Muscle of leg (tissue), 11 donors: ENCODE measurements around the gene TENM4. TPM values are rescaled to one million over a fixed set of nuclear protein-coding genes. Genes with fewer than 3 reads are reported as not detected.
A peak's percentile ranks its signal among the peaks of the same experiment; 100 is the strongest.
"Not testable (repeated sequence)": the region's sequence is repeated elsewhere in the genome, so short reads cannot be mapped to it uniquely, and the experiment has no call there.

Experiments
- DNase-seq: peaks from one replicate; pipeline ENCODE4 v3.0.0; 2013
- H3K27ac ChIP-seq: one replicate; pipeline ENCODE4 v1.5.1; 2013; ENCODE audit warnings: mild to moderate bottlenecking, low read length, control low read depth
- H3K27me3 ChIP-seq: one replicate; pipeline ENCODE4 v1.6.1; 2013; ENCODE audit warnings: low read length; ENCODE audit not compliant: control insufficient read depth, insufficient read depth
- H3K36me3 ChIP-seq: one replicate; pipeline ENCODE4 v1.6.1; 2013; ENCODE audit warnings: low read length; ENCODE audit not compliant: control insufficient read depth, insufficient read depth
- H3K4me1 ChIP-seq: one replicate; pipeline ENCODE4 v1.6.1; 2013; ENCODE audit warnings: low read length; ENCODE audit not compliant: control insufficient read depth, insufficient read depth
- H3K4me3 ChIP-seq: one replicate; pipeline ENCODE4 v1.5.1; 2013; ENCODE audit warnings: low read length, control low read depth
- H3K9me3 ChIP-seq: replicated peaks from 2 replicates; pipeline ENCODE4 v1.6.1; 2013; ENCODE audit warnings: low read depth, low read length; ENCODE audit not compliant: control insufficient read depth
- WGBS: methylation state at CpG from one replicate; pipeline ENCODE4 v1.1.5; 2013; ENCODE audit warnings: missing lambda C conversion rate; ENCODE audit not compliant: insufficient coverage; 5-methylcytosine and 5-hydroxymethylcytosine counted together
- polyA plus RNA-seq, 8 donors: library from polyadenylated mRNA; unstranded; fragments of 120-200 nt; gene quantifications; one replicate each; pipeline versions ENCODE4 v1.2.1 to v1.2.3, GENCODE V29; 2013; ENCODE audit warnings: inconsistent platforms in 1 of 8, low replicate concordance in 1 of 8; ENCODE audit not compliant: insufficient read length in 8 of 8, insufficient read depth in 1 of 8
- total RNA-seq: library from RNA; stranded (reverse); fragments of 120-200 nt; gene quantifications from one replicate; pipeline ENCODE4 v1.2.4, GENCODE V29; 2013

Gene TENM4
- total and polyA plus RNA-seq, 9 donors, result 4.6 to 13.8 (median 10.3) TPM

DNA sequence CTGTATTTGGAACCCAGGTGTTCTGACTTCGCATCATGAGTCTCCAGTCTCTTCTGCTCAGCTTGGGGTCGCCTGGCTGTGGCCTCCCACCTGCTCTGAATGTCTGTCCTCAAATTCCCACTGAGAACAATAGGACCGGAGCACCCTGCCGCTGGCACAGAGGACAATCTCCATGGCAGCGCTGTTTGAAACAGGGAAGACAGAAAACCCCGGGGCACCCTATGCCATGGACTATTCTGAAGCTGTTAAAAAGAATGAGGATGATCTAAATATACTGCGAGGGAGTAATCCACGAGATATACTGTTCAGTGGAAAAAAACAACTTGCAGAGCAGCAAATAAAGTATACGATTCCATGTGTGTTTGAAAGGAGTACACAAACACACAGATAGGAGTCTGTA is 450.6 kb downstream of the TENM4 start:
- H3K4me3 ChIP-seq, result no peak overlapping the region

DNA sequence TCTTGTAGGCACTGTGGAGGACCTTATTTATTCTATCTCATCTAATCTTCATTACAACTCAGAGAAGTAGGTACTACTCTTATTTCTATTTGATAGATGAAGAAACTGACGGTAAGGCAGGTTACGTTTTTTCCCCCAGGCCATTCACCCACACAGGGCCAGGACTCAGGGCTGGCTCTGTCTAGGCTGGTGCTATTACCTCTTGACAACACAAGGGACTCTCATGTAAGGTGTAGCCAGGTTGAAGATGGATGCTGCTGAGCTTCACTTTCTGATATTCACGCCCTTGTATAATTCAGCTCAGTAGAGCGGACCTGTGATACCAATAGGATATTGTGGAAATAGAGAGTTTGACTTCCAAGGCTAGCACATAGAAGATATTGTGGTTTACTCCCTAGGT is 453.1 kb downstream of the TENM4 start:
- no peak for DNase-seq
- Histone ChIP-seq H3K36me3 (no peaks in the 10 kb centered on the region), H3K27ac (no peak overlapping the region), H3K4me3 (no peak overlapping the region), H3K4me1 (peaks cover 1% of the 10 kb centered on the region), H3K27me3 (no peaks in the 10 kb centered on the region), H3K9me3 (peaks cover 3% of the 10 kb centered on the region)
- 100% methylated on average over 2 of the region's 4 CpGs for WGBS

More for the DNA sequence above, 450.6 kb downstream of the TENM4 start:
- WGBS, result 83% methylated on average over 6 of the region's 9 CpGs
- H3K27ac ChIP-seq, result no peak overlapping the region
- H3K4me1 ChIP-seq, result no peaks in the 10 kb centered on the region
- H3K27me3 ChIP-seq, result no peaks in the 10 kb centered on the region
- peaks cover 3% of the 10 kb centered on the region for H3K9me3 ChIP-seq
- H3K36me3 ChIP-seq, result no peaks in the 10 kb centered on the region
- DNase-seq, result no peak

DNA sequence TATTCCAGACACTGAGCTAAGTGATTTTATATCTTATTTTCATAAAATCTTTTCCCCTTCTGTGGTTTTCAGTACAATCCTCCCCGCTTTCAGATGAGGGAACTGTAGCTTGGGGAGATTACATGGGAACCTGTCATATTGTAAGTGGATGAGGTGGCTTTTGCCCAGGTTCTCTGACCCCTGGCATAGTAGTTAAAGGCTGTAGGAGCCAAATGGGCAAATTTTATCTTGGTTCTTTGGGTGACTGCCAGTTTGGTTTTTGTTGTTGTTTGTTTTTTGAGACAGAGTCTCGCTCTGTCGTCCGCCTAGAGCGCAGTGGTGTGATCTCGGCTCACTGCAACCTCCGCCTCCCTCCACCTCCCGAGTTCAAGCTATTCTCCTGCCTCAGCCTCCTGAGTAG is 454.5 kb downstream of the TENM4 start:
- Histone ChIP-seq H3K4me1 (peaks cover 9% of the 10 kb centered on the region), H3K27me3 (no peaks in the 10 kb centered on the region), H3K36me3 (no peaks in the 10 kb centered on the region), H3K4me3 (no peak overlapping the region), H3K27ac (no peak overlapping the region), H3K9me3 (peaks cover 3% of the 10 kb centered on the region)
- no CpG with 5 or more reads among the region's 8 CpGs for WGBS
- DNase-seq, result no peak

DNA sequence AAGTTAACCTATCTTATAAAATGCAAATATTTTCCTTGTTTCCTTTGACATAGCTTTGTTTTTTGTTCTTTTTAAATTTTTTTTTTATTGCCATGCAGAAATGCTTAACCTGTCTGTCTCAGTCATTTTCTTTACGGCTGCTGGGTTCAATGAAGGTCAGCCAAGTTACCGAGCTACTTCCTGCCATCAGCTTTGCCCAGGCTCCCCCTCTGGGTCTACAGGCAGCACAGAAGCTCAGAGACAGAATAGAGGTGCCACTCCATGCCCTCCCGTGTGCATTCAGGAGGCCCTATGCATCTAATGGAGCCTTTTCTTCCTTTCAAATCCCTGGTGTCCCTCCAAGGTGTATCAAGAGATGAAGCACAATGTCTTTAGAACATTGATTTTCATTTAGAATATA is 455.2 kb downstream of the TENM4 start:
- no peaks in the 10 kb centered on the region for H3K27me3 ChIP-seq
- 43% methylated on average over 3 of the region's 3 CpGs for WGBS
- H3K4me3 ChIP-seq, result no peak overlapping the region
- H3K4me1 ChIP-seq, result peaks cover 9% of the 10 kb centered on the region
- H3K9me3 ChIP-seq, result peaks cover 3% of the 10 kb centered on the region
- no peak for DNase-seq
- no peaks in the 10 kb centered on the region for H3K36me3 ChIP-seq
- H3K27ac ChIP-seq, result no peak overlapping the region

DNA sequence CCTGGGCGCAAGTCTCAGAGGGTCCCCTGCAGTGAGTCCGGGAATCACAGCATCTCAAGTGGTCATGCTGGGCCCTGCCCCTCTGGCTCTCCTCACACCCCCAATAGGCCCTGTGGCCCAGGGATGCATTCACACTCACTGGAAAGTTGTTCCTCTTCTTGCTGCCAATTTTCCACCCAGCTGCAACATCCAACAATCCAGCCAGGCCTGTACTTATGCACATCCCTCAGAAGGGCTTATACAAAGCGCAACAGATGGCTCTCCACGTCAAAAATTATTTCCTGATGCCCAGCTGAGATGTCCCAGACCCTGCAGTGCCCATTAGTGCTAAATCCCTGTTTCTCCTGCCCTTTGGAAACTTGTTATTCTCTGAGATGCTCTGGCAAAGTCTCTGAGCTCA is 458.4 kb downstream of the TENM4 start:
- H3K27ac ChIP-seq, result peak overlapping the region; percentile 23
- 58% methylated on average over 4 of the region's 4 CpGs for WGBS
- DNase-seq, result peak; percentile 91
- no peak overlapping the region for H3K4me3 ChIP-seq
- no peaks in the 10 kb centered on the region for H3K36me3 ChIP-seq
- no peaks in the 10 kb centered on the region for H3K9me3 ChIP-seq
- peaks cover 9% of the 10 kb centered on the region for H3K4me1 ChIP-seq
- no peaks in the 10 kb centered on the region for H3K27me3 ChIP-seq

DNA sequence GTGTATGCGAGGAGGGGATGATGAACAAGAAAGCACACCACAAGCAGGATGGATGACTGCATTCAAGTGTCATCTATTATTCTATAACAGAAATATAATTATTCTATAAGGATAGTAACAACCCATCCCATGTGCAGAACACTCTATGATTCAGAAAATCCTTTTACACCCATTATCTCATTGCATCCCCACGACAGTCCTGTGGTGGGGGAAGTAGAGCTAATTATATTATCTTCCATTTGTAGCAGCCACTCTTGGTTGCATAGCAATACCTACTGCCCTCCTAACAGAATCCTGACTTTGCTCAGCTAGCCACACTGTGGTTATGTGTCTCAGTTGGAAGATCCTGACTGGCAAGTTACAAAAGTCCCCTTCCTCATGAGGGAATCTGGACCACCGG is 459.7 kb downstream of the TENM4 start:
- no peak overlapping the region for H3K27ac ChIP-seq
- no peaks in the 10 kb centered on the region for H3K36me3 ChIP-seq
- no peak overlapping the region for H3K4me3 ChIP-seq
- no peaks in the 10 kb centered on the region for H3K27me3 ChIP-seq
- WGBS, result 100% methylated on average over 1 of the region's 3 CpGs
- no peak for DNase-seq
- H3K4me1 ChIP-seq, result peaks cover 9% of the 10 kb centered on the region
- H3K9me3 ChIP-seq, result no peaks in the 10 kb centered on the region

DNA sequence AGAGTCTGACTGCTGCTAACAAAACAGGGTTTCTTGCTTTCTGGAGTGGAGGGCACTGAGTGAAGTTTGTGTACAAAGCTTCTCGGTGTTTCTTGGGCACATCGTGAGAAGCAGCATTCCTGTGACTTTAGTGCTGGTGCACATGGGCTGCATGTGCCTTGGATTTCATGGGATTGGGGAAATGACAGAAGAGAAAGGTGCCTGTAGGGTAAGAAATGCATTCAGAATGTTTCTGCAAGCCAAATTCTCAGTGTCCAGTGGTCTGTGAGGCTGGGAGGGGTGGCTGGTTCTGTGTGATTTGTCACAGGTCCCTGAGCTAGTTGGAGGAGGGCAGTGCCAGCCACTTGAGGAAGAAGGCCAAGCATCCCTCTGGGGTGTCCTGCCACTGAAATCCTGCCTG is 462.0 kb downstream of the TENM4 start:
- Histone ChIP-seq H3K27ac (no peak overlapping the region), H3K9me3 (no peaks in the 10 kb centered on the region), H3K36me3 (no peaks in the 10 kb centered on the region), H3K4me1 (peaks cover 9% of the 10 kb centered on the region), H3K4me3 (no peak overlapping the region), H3K27me3 (no peaks in the 10 kb centered on the region)
- DNase-seq, result no peak
- WGBS, result 82% methylated on average over 2 of the region's 2 CpGs

DNA sequence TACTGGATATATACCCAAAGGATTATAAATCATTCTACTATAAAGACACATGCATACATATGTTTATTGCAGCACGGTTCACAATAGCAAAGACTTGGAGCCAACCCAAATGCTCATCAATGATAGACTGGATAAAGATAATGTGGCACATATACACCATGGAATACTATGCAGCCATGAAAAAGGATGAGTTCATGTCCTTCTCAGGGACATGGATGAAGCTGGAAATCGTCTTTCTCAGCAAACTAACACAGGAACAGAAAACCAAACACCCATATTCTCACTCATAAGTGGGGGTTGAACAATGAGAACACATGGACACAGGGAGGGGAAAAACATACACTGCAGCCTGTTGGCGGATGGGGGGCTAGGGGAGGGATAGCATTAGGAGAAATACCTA is 463.0 kb downstream of the TENM4 start:
- WGBS, result no CpG with 5 or more reads among the region's 3 CpGs
- DNase-seq, H3K9me3 ChIP-seq, H3K27me3 ChIP-seq, H3K36me3 ChIP-seq, H3K4me3 ChIP-seq, H3K27ac ChIP-seq, H3K4me1 ChIP-seq: not testable (repeated sequence)

DNA sequence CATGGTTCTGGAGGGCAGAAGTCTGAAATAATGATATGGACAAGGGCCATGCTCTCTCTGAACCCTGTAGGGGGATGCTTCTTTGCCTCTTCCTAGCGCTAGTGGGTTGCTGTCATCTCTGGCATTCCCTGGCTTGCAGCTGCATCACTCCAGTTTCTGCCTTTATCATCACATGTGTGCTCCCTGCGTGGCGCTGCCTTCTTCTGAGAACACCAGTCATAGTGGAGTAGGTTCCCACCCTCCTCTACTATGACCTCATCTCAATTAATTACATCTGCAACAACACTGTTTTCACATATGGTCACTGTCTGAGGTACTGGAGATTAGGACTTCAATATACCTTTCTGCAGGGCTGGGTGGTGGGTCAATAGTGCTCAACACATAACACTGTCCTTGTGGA is 463.8 kb downstream of the TENM4 start:
- Histone ChIP-seq H3K9me3 (no peaks in the 10 kb centered on the region), H3K4me3 (no peak overlapping the region), H3K27ac (no peak overlapping the region), H3K4me1 (peaks cover under 1% of the 10 kb centered on the region), H3K27me3 (no peaks in the 10 kb centered on the region), H3K36me3 (no peaks in the 10 kb centered on the region)
- DNase-seq, result no peak
- 94% methylated on average over 3 of the region's 3 CpGs for WGBS

DNA sequence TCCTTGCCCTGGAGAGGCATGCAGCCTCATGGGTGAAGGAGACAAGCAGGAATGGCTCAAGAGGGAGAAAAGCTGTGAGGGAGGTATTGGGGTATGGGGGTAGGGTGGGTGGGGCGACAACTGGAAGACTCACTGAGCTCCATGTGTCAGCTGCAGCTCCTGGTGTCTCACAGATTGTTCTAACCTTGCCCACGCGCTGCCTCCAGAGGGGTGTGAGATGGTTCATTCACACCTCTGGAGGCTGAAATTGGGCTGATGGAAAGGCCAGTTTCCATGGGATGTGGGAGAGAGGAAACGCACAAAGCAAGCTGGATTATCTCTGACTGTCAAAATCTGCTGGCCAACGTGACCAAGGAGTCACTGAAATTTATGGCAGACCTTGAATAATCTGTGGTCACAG is 465.7 kb downstream of the TENM4 start:
- Histone ChIP-seq H3K36me3 (no peaks in the 10 kb centered on the region), H3K4me3 (no peak overlapping the region), H3K27me3 (no peaks in the 10 kb centered on the region), H3K9me3 (no peaks in the 10 kb centered on the region), H3K27ac (no peak overlapping the region), H3K4me1 (no peaks in the 10 kb centered on the region)
- DNase-seq, result no peak
- WGBS, result 64% methylated on average over 5 of the region's 5 CpGs

DNA sequence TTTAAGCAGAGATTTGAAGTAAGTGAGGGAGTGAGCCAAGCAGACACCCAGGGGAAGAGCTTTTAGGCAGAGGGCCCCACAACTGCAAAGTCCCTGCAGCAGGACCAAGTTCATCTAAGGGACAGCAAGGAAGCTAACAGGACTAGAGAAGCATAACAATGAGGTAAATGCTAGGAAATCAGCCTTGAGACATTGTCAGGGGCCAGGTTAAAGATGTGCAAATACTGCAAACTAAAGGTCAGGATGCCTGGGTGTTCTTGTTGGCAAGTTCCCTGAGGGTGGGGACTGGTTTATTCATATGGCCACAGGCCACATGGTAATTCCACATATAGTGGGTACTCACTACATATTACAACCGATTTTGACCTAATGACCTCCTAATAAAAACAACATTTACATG is 467.0 kb downstream of the TENM4 start:
- Histone ChIP-seq H3K4me3 (no peak overlapping the region), H3K27me3 (no peaks in the 10 kb centered on the region), H3K4me1 (no peaks in the 10 kb centered on the region), H3K36me3 (no peaks in the 10 kb centered on the region), H3K9me3 (no peaks in the 10 kb centered on the region), H3K27ac (no peak overlapping the region)
- WGBS, result no CpG with 5 or more reads among the region's 1 CpG
- peak; percentile 22 for DNase-seq
